ENCODE results near the gene LRP6. TPM values are rescaled to one million over a fixed set of nuclear protein-coding genes. Genes with fewer than 3 reads are reported as not detected.

The LRP6 gene
- total RNA-seq, 1 experiment from 2014 or later = 62.4 TPM

DNA sequence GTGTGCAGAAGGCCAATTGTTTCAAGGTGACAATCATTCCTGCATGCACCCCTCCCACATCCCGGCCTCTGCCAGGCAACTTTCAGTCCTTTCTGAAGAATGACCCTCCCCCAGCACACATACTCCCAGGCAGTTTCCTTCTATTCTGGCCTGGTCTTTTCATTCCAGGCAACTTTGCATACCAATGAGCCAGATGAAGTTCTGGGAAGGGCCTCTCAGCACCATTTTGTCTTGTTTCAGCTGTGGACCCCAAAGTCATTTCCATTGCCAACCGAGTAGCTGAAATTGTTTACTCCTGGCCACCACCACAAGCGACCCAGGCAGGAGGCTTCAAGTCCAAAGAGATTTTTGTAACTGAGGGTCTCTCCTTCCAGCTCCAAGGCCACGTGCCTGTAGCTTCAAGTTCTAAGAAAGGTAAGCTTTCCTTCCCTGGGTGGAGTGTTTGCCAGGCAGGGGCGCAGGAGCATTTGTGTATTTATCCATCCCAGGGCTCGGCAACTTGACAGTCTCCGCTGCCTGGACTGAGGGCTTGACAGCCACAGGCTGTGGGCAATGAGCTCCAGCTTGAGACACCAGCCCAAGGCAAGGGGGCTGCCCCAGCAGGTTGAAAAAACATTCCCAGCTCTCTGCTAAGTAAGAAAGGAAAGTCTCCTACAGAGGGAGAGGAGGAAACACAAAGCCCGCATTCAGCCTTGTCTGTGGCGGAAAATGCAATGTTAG is 179.7 kb downstream of the LRP6 start:
- no peaks in the 10 kb centered on the region for H3K9me3 Mint-ChIP-seq

More for the DNA sequence above, 179.7 kb downstream of the LRP6 start:
- no peak overlapping the region for H4K5ac ChIP-seq (ENCODE audit: insufficient read length, low read depth, low read length)
- H3K79me1 ChIP-seq (ENCODE audit: insufficient read depth, low read depth, low read length, poor library complexity, severe bottlenecking) = no peaks in the 10 kb centered on the region
- H3K36me3 Mint-ChIP-seq (ENCODE audit: insufficient read depth in 1 of 3, low read depth in 3 of 3) = peaks cover 0 to 2% (median 0%) of the 10 kb centered on the region in 3 experiments; a peak in 1 of 7 replicates
- no peaks in the 10 kb centered on the region for H3K23me2 ChIP-seq (ENCODE audit: insufficient read length, low read depth, low read length, poor library complexity, severe bottlenecking)
- no peaks in the 10 kb centered on the region for H3K27me3 Mint-ChIP-seq (ENCODE audit: low read depth)
- H2BK15ac ChIP-seq (ENCODE audit: low read depth, low read length) = no peak overlapping the region
- H3K9ac ChIP-seq (ENCODE audit: extremely low read depth, insufficient read length, low read length) = no peak overlapping the region
- no peak overlapping the region for H2BK12ac ChIP-seq (ENCODE audit: insufficient read length, low read depth, low read length)
- H3K4me3 Mint-ChIP-seq = peak overlapping the region in 1 of 2 experiments; percentile 57; a peak in 3 of 5 replicates
- H3K14ac ChIP-seq (ENCODE audit: insufficient read depth, low read length) = no peak overlapping the region
- no peak overlapping the region for H2BK20ac ChIP-seq (ENCODE audit: low read depth, low read length, poor library complexity, severe bottlenecking)
- no peak overlapping the region for H2AK5ac ChIP-seq (ENCODE audit: insufficient read length, low read length)
- H3K27me3 ChIP-seq (ENCODE audit: insufficient read depth, low read length) = no peaks in the 10 kb centered on the region
- no peak overlapping the region for H4K91ac ChIP-seq (ENCODE audit: insufficient read length, low read depth, low read length)
- no peaks in the 10 kb centered on the region for H4K20me1 ChIP-seq (ENCODE audit: control insufficient read depth, insufficient read depth, insufficient read length)
- H3K4me1 Mint-ChIP-seq = peaks cover 25 to 29% of the 10 kb centered on the region in 2 experiments
- H3K56ac ChIP-seq (ENCODE audit: insufficient read length, low read depth, low read length) = no peak overlapping the region
- H4K8ac ChIP-seq (replicated peaks; ENCODE audit: insufficient read length, low read depth, low read length) = no peak overlapping the region
- TF ChIP-seq, protein P1, sequence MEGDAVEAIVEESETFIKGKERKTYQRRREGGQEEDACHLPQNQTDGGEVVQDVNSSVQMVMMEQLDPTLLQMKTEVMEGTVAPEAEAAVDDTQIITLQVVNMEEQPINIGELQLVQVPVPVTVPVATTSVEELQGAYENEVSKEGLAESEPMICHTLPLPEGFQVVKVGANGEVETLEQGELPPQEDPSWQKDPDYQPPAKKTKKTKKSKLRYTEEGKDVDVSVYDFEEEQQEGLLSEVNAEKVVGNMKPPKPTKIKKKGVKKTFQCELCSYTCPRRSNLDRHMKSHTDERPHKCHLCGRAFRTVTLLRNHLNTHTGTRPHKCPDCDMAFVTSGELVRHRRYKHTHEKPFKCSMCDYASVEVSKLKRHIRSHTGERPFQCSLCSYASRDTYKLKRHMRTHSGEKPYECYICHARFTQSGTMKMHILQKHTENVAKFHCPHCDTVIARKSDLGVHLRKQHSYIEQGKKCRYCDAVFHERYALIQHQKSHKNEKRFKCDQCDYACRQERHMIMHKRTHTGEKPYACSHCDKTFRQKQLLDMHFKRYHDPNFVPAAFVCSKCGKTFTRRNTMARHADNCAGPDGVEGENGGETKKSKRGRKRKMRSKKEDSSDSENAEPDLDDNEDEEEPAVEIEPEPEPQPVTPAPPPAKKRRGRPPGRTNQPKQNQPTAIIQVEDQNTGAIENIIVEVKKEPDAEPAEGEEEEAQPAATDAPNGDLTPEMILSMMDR (conservative IDR thresholded peaks at IDR 0.05) = no peak
- H3K79me2 ChIP-seq (ENCODE audit: insufficient read depth, low read length) = no peaks in the 10 kb centered on the region
- H3K9me3 ChIP-seq (ENCODE audit: control insufficient read depth, low read depth, low read length) = no peaks in the 10 kb centered on the region
- H3K27ac Mint-ChIP-seq = peak overlapping the region; percentile 76 to 91 (median 89)
- peak overlapping the region; percentile 61 for H3K18ac ChIP-seq (ENCODE audit: insufficient read length, low read depth, low read length)
- no CpG with 5 or more reads among the region's 9 CpGs for WGBS (ENCODE audit: extremely low coverage, insufficient read length, low lambda C conversion rate)
- H3K4me2 ChIP-seq (ENCODE audit: insufficient read depth, insufficient read length, low read length) = peak overlapping the region; percentile 3
- no peak overlapping the region for H2AFZ ChIP-seq (ENCODE audit: low read length)
- peaks cover 10% of the 10 kb centered on the region; the same call in 1 of the 2 replicates for H3K4me1 ChIP-seq (ENCODE audit: insufficient read depth, low read length)
- no peak overlapping the region for H2BK120ac ChIP-seq (ENCODE audit: low read depth, low read length, poor library complexity, severe bottlenecking)
- H3T11ph ChIP-seq (ENCODE audit: low read length) = no peak overlapping the region
- no peak overlapping the region for H2BK5ac ChIP-seq (ENCODE audit: insufficient read length, low read length)
- peak overlapping the region; percentile 34 for H3K27ac ChIP-seq (ENCODE audit: insufficient read length, low read depth, low read length)
- H3K23ac ChIP-seq (ENCODE audit: insufficient read length, low read depth, low read length) = no peak overlapping the region
- no peak overlapping the region for H3K4ac ChIP-seq (ENCODE audit: low read depth, low read length)
- DNase-seq = peak; percentile 68
